Gastroesophageal sphincter (tissue), 3 donors: ENCODE data around the gene EGF.

Experiments used
- CTCF ChIP-seq, 4 experiments: fragments of 200-600 bp in 2 of 4; fragments of 450-650 bp in 2 of 4; sonication (generic) in 1 of 4; IDR thresholded peaks; one replicate each; pipeline ENCODE4 v1.5.1; 2017 to 2019; ENCODE audit warnings: antibody characterized with exemption in 4 of 4, mild to moderate bottlenecking in 2 of 4, moderate library complexity in 2 of 4
- POLR2AphosphoS5 ChIP-seq: sonication (generic); formaldehyde crosslinking; IDR thresholded peaks from one replicate; pipeline ENCODE4 v1.6.1; 2017; ENCODE audit warnings: antibody characterized with exemption

- TF ChIP-seq CTCF (IDR thresholded peaks at IDR 0.05) (no peak), POLR2AphosphoS5 (no peak)
These were observed 46.5 kb downstream of the EGF start for GRCh38 chr4:109959195-109959594.
